Mesenchymal stem cell (in vitro differentiated cells and primary cell): Measurements from ENCODE around the gene TWF2.

Experiments used
- DNase-seq: peaks from one replicate; pipeline ENCODE4 v3.0.0-alpha.2; 2013
- H2AFZ ChIP-seq: one replicate; pipeline ENCODE4 v1.6.1; 2013; ENCODE audit warnings: low read depth, mild to moderate bottlenecking, control low read depth, inconsistent platforms, low read length, moderate library complexity
- H2AK5ac ChIP-seq: 2 replicates; pipeline ENCODE4 v1.6.1; 2013; ENCODE audit warnings: low read length, moderate library complexity, mild to moderate bottlenecking, inconsistent platforms; ENCODE audit not compliant: severe bottlenecking
- H2BK120ac ChIP-seq: one replicate; pipeline ENCODE4 v1.6.1; 2013; ENCODE audit warnings: low read depth, mild to moderate bottlenecking, inconsistent platforms, low read length, moderate library complexity
- H2BK12ac ChIP-seq, 2 experiments: one replicate each; pipeline ENCODE4 v1.6.1; 2013; ENCODE audit warnings: inconsistent platforms in 2 of 2, low read length in 2 of 2, mild to moderate bottlenecking in 2 of 2, moderate library complexity in 2 of 2, control low read depth in 1 of 2
- H2BK15ac ChIP-seq: one replicate; pipeline ENCODE4 v1.6.1; 2013; ENCODE audit warnings: mild to moderate bottlenecking, low read depth, inconsistent platforms; ENCODE audit not compliant: poor library complexity, severe bottlenecking
- H2BK5ac ChIP-seq: 2 replicates; pipeline ENCODE4 v1.6.1; 2013; ENCODE audit warnings: low read depth, mild to moderate bottlenecking, low read length, control low read depth, inconsistent platforms; ENCODE audit not compliant: poor library complexity, severe bottlenecking
- H3K14ac ChIP-seq, 2 experiments: one replicate each; pipeline ENCODE4 v1.6.1; 2013; ENCODE audit warnings: inconsistent platforms in 2 of 2, low read length in 2 of 2, control low read depth in 1 of 2, mild to moderate bottlenecking in 1 of 2, moderate library complexity in 1 of 2
- H3K18ac ChIP-seq, 2 experiments: one replicate each; pipeline ENCODE4 v1.6.1; 2013; ENCODE audit warnings: inconsistent platforms in 2 of 2, low read length in 2 of 2, control low read depth in 1 of 2, low read depth in 1 of 2, mild to moderate bottlenecking in 1 of 2
- H3K23ac ChIP-seq, 2 experiments: one replicate each; pipeline ENCODE4 v1.6.1; 2013; ENCODE audit warnings: inconsistent platforms in 2 of 2, low read length in 2 of 2, mild to moderate bottlenecking in 2 of 2, moderate library complexity in 2 of 2, control low read depth in 1 of 2
- H3K27ac ChIP-seq: 2 replicates; pipeline ENCODE4 v1.5.1; 2013; ENCODE audit warnings: mild to moderate bottlenecking, moderate library complexity, low read length, control low read depth, inconsistent platforms; ENCODE audit not compliant: poor library complexity, severe bottlenecking
- H3K27me3 ChIP-seq, 2 experiments: 2 replicates each; pipeline versions ENCODE4 v1.6.1 to v1.7.0; 2013; ENCODE audit warnings: low read length in 2 of 2, mild to moderate bottlenecking in 2 of 2, moderate library complexity in 2 of 2, control low read depth in 1 of 2, inconsistent platforms in 1 of 2; ENCODE audit not compliant: control insufficient read depth in 1 of 2, insufficient read depth in 1 of 2
- H3K36me3 ChIP-seq, 2 experiments: 2 replicates each; pipeline versions ENCODE4 v1.6.1 to v1.7.0; 2013; ENCODE audit warnings: low read length in 2 of 2, control low read depth in 1 of 2, inconsistent platforms in 1 of 2, low read depth in 1 of 2, mild to moderate bottlenecking in 1 of 2; ENCODE audit not compliant: insufficient read depth in 2 of 2, control insufficient read depth in 1 of 2
- H3K4ac ChIP-seq, 2 experiments: one replicate each; pipeline ENCODE4 v1.6.1; 2013; ENCODE audit warnings: inconsistent platforms in 2 of 2, low read length in 2 of 2, mild to moderate bottlenecking in 2 of 2, moderate library complexity in 2 of 2, control low read depth in 1 of 2, low read depth in 1 of 2
- H3K4me1 ChIP-seq: 2 replicates; pipeline ENCODE4 v1.6.1; 2013; ENCODE audit warnings: low read depth, low read length, control low read depth; ENCODE audit not compliant: control insufficient read depth, insufficient read depth
- H3K4me2 ChIP-seq: 2 replicates; pipeline ENCODE4 v1.6.1; 2013; ENCODE audit warnings: low read length, mild to moderate bottlenecking, inconsistent platforms; ENCODE audit not compliant: poor library complexity, severe bottlenecking
- H3K4me3 ChIP-seq, 2 experiments: 2 replicates each; pipeline versions ENCODE4 v1.5.1 to v1.7.0; 2013; ENCODE audit warnings: low read length in 2 of 2, mild to moderate bottlenecking in 2 of 2, control low read depth in 1 of 2, low read depth in 1 of 2; ENCODE audit not compliant: insufficient read depth in 1 of 2
- H3K79me1 ChIP-seq: replicated peaks from 2 replicates; pipeline ENCODE4 v1.6.1; 2013; ENCODE audit warnings: mild to moderate bottlenecking, control low read depth, low read length, inconsistent platforms; ENCODE audit not compliant: poor library complexity, severe bottlenecking
- H3K9ac ChIP-seq: 2 replicates; pipeline ENCODE4 v1.7.0; 2013; ENCODE audit warnings: mild to moderate bottlenecking, low read length, moderate library complexity
- H3K9me3 ChIP-seq: 2 replicates; pipeline ENCODE4 v1.7.0; 2013; ENCODE audit warnings: mild to moderate bottlenecking, low read length; ENCODE audit not compliant: control insufficient read depth
- H4K8ac ChIP-seq: one replicate; pipeline ENCODE4 v1.6.1; 2013; ENCODE audit warnings: inconsistent platforms, mild to moderate bottlenecking, low read length, moderate library complexity
- H4K91ac ChIP-seq: one replicate; pipeline ENCODE4 v1.6.1; 2013; ENCODE audit warnings: mild to moderate bottlenecking, low read length, inconsistent platforms
- WGBS: methylation state at CpG from one replicate; pipeline ENCODE4 v1.1.7; 2013; ENCODE audit warnings: mixed read lengths; 5-methylcytosine and 5-hydroxymethylcytosine counted together

The TWF2 gene

DNA sequence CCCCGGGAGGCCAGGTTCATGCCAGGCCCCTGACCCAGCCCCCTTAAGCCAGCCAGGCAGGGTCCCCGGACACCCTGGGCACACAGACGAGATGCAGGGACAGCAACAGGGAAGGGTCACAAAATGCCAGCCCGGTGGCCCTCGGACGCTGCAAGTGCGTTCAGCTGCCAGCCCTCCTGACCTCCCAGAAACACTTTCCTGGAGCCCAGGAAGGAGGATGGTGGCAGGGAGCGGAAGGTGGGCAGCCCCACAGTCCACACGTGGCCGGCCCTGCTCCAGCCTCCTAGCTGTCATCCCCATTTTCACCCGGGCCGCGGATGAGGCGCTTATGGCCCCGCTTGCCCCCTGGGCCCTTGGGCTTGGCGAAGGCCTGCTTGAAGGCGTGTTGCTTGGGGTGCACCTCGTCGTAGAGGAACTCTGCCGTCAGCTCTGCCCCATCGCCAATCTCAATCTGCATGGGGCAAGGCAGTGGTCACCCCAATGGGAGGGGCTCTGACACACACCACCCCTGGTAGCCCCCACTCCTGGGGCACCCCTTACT, 10.1 kb downstream of the TWF2 start:
- H2AFZ ChIP-seq: no peak overlapping the region
- no peak overlapping the region for H2BK120ac ChIP-seq
- H3K4me2 ChIP-seq: no peak overlapping the region
- H2BK15ac ChIP-seq: no peak overlapping the region
- H3K79me1 ChIP-seq: peaks cover 32% of the 10 kb centered on the region
- WGBS: 98% methylated on average over 20 of the region's 21 CpGs
- H4K91ac ChIP-seq: no peak overlapping the region
- H3K4ac ChIP-seq: no peak overlapping the region
- H3K27me3 ChIP-seq: peaks cover 0 to 7% of the 10 kb centered on the region in 2 experiments
- H3K9me3 ChIP-seq: no peaks in the 10 kb centered on the region
- no peak overlapping the region for H3K23ac ChIP-seq
- H3K9ac ChIP-seq: no peak overlapping the region
- H3K14ac ChIP-seq: no peak overlapping the region
- no peak overlapping the region for H2AK5ac ChIP-seq
- no peak for DNase-seq
- no peak overlapping the region for H3K27ac ChIP-seq
- no peak overlapping the region for H3K4me3 ChIP-seq
- H2BK5ac ChIP-seq: no peak overlapping the region
- no peak overlapping the region for H3K18ac ChIP-seq
- H2BK12ac ChIP-seq: no peak overlapping the region
- peaks cover 56 to 66% of the 10 kb centered on the region in 2 experiments for H3K36me3 ChIP-seq
- H3K4me1 ChIP-seq: no peaks in the 10 kb centered on the region
- H4K8ac ChIP-seq: no peak overlapping the region

DNA sequence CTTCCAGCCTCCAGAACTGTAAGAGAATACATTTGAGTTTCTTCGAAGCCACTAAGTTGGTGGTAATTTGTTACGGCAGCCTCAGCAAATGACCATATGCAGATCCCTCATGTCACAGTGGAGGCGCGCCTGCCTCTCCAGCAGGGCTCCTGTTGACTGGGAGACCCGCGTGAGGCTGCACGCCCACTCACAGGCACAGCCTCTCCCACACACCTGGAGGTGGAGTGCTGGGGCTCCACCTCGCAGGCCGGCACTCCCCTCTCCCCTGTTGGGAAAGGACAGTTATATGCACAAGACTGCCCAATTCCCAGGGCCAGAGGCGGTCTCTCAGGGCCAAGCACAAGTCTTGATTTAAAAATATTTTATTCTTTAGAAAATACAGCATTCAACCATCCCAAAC, 10.7 kb downstream of the TWF2 start:
- H3K4me3 ChIP-seq: no peak overlapping the region
- WGBS: 92% methylated on average over 10 of the region's 10 CpGs
- no peak overlapping the region for H2BK15ac ChIP-seq
- H3K36me3 ChIP-seq: peaks cover 53 to 63% of the 10 kb centered on the region in 2 experiments
- no peak overlapping the region for H3K18ac ChIP-seq
- no peak overlapping the region for H2AK5ac ChIP-seq
- no peak overlapping the region for H2BK5ac ChIP-seq
- H3K27me3 ChIP-seq: peaks cover 0 to 7% of the 10 kb centered on the region in 2 experiments
- H2AFZ ChIP-seq: no peak overlapping the region
- no peak overlapping the region for H3K23ac ChIP-seq
- H3K4me1 ChIP-seq: no peaks in the 10 kb centered on the region
- no peaks in the 10 kb centered on the region for H3K9me3 ChIP-seq
- peak overlapping the region; percentile 8 for H4K91ac ChIP-seq
- H3K4me2 ChIP-seq: no peak overlapping the region
- H4K8ac ChIP-seq: no peak overlapping the region
- no peak overlapping the region for H3K14ac ChIP-seq
- H2BK120ac ChIP-seq: no peak overlapping the region
- H3K9ac ChIP-seq: no peak overlapping the region
- no peak overlapping the region for H2BK12ac ChIP-seq
- H3K79me1 ChIP-seq: peaks cover 30% of the 10 kb centered on the region
- no peak overlapping the region for H3K27ac ChIP-seq
- no peak overlapping the region for H3K4ac ChIP-seq
- no peak for DNase-seq

DNA sequence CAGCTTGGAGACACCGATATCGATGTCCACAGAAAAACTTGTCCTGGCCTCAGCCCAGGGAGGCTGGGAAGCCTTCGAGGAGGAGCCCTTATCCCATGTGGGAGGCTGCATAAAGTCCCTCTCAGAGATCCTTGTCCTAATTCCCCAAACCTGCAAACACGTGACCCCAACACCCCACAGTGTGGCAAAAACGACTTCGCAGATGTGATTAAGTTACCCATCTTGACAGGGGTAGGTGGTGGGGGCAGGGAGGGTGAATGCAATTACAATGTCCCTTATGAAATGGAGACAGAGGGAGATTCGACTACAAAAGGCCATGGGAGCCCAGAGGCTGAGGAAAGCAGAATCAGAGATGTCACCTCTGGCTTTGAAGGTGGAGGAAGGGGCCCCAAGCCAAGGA, 11.2 kb downstream of the TWF2 start:
- H3K4me1 ChIP-seq: no peaks in the 10 kb centered on the region
- H2AFZ ChIP-seq: no peak overlapping the region
- H4K8ac ChIP-seq: no peak overlapping the region
- no peak overlapping the region for H4K91ac ChIP-seq
- H2BK15ac ChIP-seq: no peak overlapping the region
- no peak overlapping the region for H3K4ac ChIP-seq
- H3K9ac ChIP-seq: no peak overlapping the region
- H2BK120ac ChIP-seq: no peak overlapping the region
- no peaks in the 10 kb centered on the region for H3K9me3 ChIP-seq
- H3K27me3 ChIP-seq: peaks cover 0 to 7% of the 10 kb centered on the region in 2 experiments
- 83% methylated on average over 7 of the region's 7 CpGs for WGBS
- no peak overlapping the region for H2BK5ac ChIP-seq
- H3K79me1 ChIP-seq: peaks cover 27% of the 10 kb centered on the region
- H3K36me3 ChIP-seq: peaks cover 49 to 58% of the 10 kb centered on the region in 2 experiments
- no peak overlapping the region for H2BK12ac ChIP-seq
- H3K4me2 ChIP-seq: no peak overlapping the region
- H2AK5ac ChIP-seq: no peak overlapping the region
- H3K4me3 ChIP-seq: no peak overlapping the region
- DNase-seq: no peak
- no peak overlapping the region for H3K18ac ChIP-seq
- no peak overlapping the region for H3K23ac ChIP-seq
- no peak overlapping the region for H3K27ac ChIP-seq
- H3K14ac ChIP-seq: no peak overlapping the region

DNA sequence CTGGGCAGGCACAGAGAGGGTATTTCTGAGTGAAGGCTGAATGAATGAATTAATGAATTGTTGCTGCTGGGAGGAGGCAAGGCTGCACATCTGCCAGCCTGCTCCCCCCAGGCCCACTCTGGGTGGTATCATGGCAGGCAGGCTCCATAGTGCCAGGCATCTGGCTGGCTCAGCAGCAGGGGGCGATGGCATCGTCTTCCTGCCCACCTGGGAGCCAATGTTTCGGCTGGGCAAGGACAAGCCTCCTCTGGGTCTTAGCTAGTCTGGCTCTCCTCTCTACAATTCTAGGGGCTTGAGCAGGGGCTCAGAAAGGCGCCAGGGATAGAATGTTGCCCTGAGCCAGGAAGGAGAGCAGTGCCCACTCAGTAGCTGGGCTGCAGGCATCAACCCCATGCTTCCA, 11.8 kb downstream of the TWF2 start:
- H2BK12ac ChIP-seq: no peak overlapping the region
- H3K23ac ChIP-seq: no peak overlapping the region
- no peak overlapping the region for H2BK15ac ChIP-seq
- WGBS: 93% methylated on average over 4 of the region's 4 CpGs
- no peak overlapping the region for H3K14ac ChIP-seq
- peaks cover 22% of the 10 kb centered on the region for H3K79me1 ChIP-seq
- H3K4me1 ChIP-seq: no peaks in the 10 kb centered on the region
- H3K18ac ChIP-seq: no peak overlapping the region
- no peak overlapping the region for H3K4me3 ChIP-seq
- H4K91ac ChIP-seq: no peak overlapping the region
- no peak overlapping the region for H4K8ac ChIP-seq
- H3K4me2 ChIP-seq: no peak overlapping the region
- no peak overlapping the region for H2BK120ac ChIP-seq
- H3K9me3 ChIP-seq: no peaks in the 10 kb centered on the region
- no peak overlapping the region for H2BK5ac ChIP-seq
- H3K4ac ChIP-seq: no peak overlapping the region
- H2AFZ ChIP-seq: no peak overlapping the region
- H3K9ac ChIP-seq: no peak overlapping the region
- peaks cover 0 to 7% of the 10 kb centered on the region in 2 experiments for H3K27me3 ChIP-seq
- no peak for DNase-seq
- peaks cover 43 to 52% of the 10 kb centered on the region in 2 experiments for H3K36me3 ChIP-seq
- H3K27ac ChIP-seq: no peak overlapping the region
- no peak overlapping the region for H2AK5ac ChIP-seq
